SK-N-SH treated with all-trans-retinoic acid at 6 μM for 48 hours (cell line): ENCODE results near the gene TMEM100.

ENCODE experiments used
- ATAC-seq: fragments of 200-7000 bp; cut with Tn5 transposase; 3 replicates; pipeline ENCODE4 v1.9.1; 2020; ENCODE audit warnings: mild to moderate bottlenecking, moderate library complexity
- ARNTL ChIP-seq: fragments of 450-650 bp; formaldehyde crosslinking; IDR thresholded peaks from 2 replicates; pipeline ENCODE4 v1.5.0; 2020; ENCODE audit warnings: low read depth, mild to moderate bottlenecking, moderate library complexity, borderline replicate concordance
- BACH2 ChIP-seq: fragments of 250-450 bp; sonication (Bioruptor Pico); IDR thresholded peaks from 2 replicates; pipeline ENCODE4 v1.9.0; 2021; ENCODE audit warnings: mild to moderate bottlenecking, borderline replicate concordance
- CSDC2 ChIP-seq: fragments of 250-450 bp; sonication (Bioruptor Pico); IDR thresholded peaks from 2 replicates; pipeline ENCODE4 v1.5.0; 2020; ENCODE audit warnings: mild to moderate bottlenecking, moderate library complexity
- ESRRG ChIP-seq: fragments of 250-450 bp; sonication (Bioruptor Pico); IDR thresholded peaks from 2 replicates; pipeline ENCODE4 v1.6.1; 2021; ENCODE audit warnings: mild to moderate bottlenecking
- GLIS3 ChIP-seq: fragments of 250-450 bp; sonication (Bioruptor Pico); IDR thresholded peaks from 2 replicates; pipeline ENCODE4 v1.5.0; 2020; ENCODE audit warnings: mild to moderate bottlenecking, moderate library complexity
- ISL1 ChIP-seq: fragments of 250-450 bp; sonication (Bioruptor Pico); IDR thresholded peaks from 2 replicates; pipeline ENCODE4 v2.1.2; 2022; ENCODE audit warnings: mild to moderate bottlenecking, moderate library complexity
- OSR1 ChIP-seq: fragments of 250-450 bp; sonication (Bioruptor Pico); IDR thresholded peaks from 2 replicates; pipeline ENCODE4 v1.8.0; 2022; ENCODE audit warnings: moderate library complexity, mild to moderate bottlenecking, inconsistent platforms
- PPARA ChIP-seq: fragments of 250-450 bp; sonication (Bioruptor Pico); IDR thresholded peaks from 2 replicates; pipeline ENCODE4 v1.5.0; 2020; ENCODE audit warnings: mild to moderate bottlenecking, borderline replicate concordance
- SNAI2 ChIP-seq: fragments of 250-450 bp; sonication (Bioruptor Pico); IDR thresholded peaks from 2 replicates; pipeline ENCODE4 v1.5.0; 2020; ENCODE audit warnings: mild to moderate bottlenecking, moderate library complexity
- TCF4 ChIP-seq: fragments of 250-450 bp; sonication (Bioruptor Pico); IDR thresholded peaks from 2 replicates; pipeline ENCODE4 v1.8.0; 2021; ENCODE audit warnings: mild to moderate bottlenecking, moderate library complexity, borderline replicate concordance
- TOX ChIP-seq: fragments of 250-450 bp; sonication (Bioruptor Pico); IDR thresholded peaks from 2 replicates; pipeline ENCODE4 v1.8.0; 2021; ENCODE audit warnings: mild to moderate bottlenecking, moderate library complexity, borderline replicate concordance
- ZC3H10 ChIP-seq: fragments of 250-450 bp; sonication (Bioruptor Pico); IDR thresholded peaks from 2 replicates; pipeline ENCODE4 v1.5.1; 2021; ENCODE audit warnings: mild to moderate bottlenecking, moderate library complexity
- ZFP3 ChIP-seq: fragments of 250-450 bp; sonication (Bioruptor Pico); IDR thresholded peaks from 2 replicates; pipeline ENCODE4 v1.5.0; 2020; ENCODE audit warnings: mild to moderate bottlenecking, moderate library complexity
- ZFP30 ChIP-seq: fragments of 450-650 bp; formaldehyde crosslinking; IDR thresholded peaks from 2 replicates; pipeline ENCODE4 v1.5.0; 2022; ENCODE audit warnings: mild to moderate bottlenecking, moderate library complexity
- ZNF565 ChIP-seq: fragments of 450-650 bp; formaldehyde crosslinking; conservative IDR thresholded peaks from 2 replicates; pipeline ENCODE4 v1.5.0; 2020; ENCODE audit warnings: low read depth, mild to moderate bottlenecking, moderate library complexity
- TF ChIP-seq, protein P1 (sequence below): fragments of 250-450 bp; sonication (Bioruptor Pico); IDR thresholded peaks from 2 replicates; pipeline ENCODE4 v1.5.0; 2020; ENCODE audit warnings: mild to moderate bottlenecking, moderate library complexity
- TF ChIP-seq, protein P2 (sequence below): fragments of 250-450 bp; sonication (Bioruptor Pico); IDR thresholded peaks from 2 replicates; pipeline ENCODE4 v1.5.1; 2020; ENCODE audit warnings: low read depth, mild to moderate bottlenecking, moderate library complexity
- TF ChIP-seq, protein P3 (sequence below): fragments of 250-450 bp; sonication (Bioruptor Pico); IDR thresholded peaks from 2 replicates; pipeline ENCODE4 v1.8.0; 2021; ENCODE audit warnings: low read depth, mild to moderate bottlenecking, moderate library complexity, borderline replicate concordance
- TF ChIP-seq, protein P4 (sequence below): fragments of 250-450 bp; sonication (Bioruptor Pico); IDR thresholded peaks from 2 replicates; pipeline ENCODE4 v1.8.0; 2020; ENCODE audit warnings: mild to moderate bottlenecking, moderate library complexity, borderline replicate concordance

Gene TMEM100

GRCh38 chr17:55727275-55727674 is 4.6 kb upstream of the TMEM100 start:
- TF ChIP-seq ZFP30 (CRISPR knock-in tag) = no peak
- TF ChIP-seq, protein P1, sequence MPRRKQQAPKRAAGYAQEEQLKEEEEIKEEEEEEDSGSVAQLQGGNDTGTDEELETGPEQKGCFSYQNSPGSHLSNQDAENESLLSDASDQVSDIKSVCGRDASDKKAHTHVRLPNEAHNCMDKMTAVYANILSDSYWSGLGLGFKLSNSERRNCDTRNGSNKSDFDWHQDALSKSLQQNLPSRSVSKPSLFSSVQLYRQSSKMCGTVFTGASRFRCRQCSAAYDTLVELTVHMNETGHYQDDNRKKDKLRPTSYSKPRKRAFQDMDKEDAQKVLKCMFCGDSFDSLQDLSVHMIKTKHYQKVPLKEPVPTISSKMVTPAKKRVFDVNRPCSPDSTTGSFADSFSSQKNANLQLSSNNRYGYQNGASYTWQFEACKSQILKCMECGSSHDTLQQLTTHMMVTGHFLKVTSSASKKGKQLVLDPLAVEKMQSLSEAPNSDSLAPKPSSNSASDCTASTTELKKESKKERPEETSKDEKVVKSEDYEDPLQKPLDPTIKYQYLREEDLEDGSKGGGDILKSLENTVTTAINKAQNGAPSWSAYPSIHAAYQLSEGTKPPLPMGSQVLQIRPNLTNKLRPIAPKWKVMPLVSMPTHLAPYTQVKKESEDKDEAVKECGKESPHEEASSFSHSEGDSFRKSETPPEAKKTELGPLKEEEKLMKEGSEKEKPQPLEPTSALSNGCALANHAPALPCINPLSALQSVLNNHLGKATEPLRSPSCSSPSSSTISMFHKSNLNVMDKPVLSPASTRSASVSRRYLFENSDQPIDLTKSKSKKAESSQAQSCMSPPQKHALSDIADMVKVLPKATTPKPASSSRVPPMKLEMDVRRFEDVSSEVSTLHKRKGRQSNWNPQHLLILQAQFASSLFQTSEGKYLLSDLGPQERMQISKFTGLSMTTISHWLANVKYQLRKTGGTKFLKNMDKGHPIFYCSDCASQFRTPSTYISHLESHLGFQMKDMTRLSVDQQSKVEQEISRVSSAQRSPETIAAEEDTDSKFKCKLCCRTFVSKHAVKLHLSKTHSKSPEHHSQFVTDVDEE = no peak
- TF ChIP-seq CSDC2 (CRISPR knock-in tag) = no peak
- TF ChIP-seq, protein P2, sequence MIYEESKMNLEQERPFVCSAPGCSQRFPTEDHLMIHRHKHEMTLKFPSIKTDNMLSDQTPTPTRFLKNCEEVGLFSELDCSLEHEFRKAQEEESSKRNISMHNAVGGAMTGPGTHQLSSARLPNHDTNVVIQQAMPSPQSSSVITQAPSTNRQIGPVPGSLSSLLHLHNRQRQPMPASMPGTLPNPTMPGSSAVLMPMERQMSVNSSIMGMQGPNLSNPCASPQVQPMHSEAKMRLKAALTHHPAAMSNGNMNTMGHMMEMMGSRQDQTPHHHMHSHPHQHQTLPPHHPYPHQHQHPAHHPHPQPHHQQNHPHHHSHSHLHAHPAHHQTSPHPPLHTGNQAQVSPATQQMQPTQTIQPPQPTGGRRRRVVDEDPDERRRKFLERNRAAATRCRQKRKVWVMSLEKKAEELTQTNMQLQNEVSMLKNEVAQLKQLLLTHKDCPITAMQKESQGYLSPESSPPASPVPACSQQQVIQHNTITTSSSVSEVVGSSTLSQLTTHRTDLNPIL (CRISPR knock-in tag) = no peak
- no peak for TF ChIP-seq PPARA (CRISPR knock-in tag)
- TF ChIP-seq, protein P3, sequence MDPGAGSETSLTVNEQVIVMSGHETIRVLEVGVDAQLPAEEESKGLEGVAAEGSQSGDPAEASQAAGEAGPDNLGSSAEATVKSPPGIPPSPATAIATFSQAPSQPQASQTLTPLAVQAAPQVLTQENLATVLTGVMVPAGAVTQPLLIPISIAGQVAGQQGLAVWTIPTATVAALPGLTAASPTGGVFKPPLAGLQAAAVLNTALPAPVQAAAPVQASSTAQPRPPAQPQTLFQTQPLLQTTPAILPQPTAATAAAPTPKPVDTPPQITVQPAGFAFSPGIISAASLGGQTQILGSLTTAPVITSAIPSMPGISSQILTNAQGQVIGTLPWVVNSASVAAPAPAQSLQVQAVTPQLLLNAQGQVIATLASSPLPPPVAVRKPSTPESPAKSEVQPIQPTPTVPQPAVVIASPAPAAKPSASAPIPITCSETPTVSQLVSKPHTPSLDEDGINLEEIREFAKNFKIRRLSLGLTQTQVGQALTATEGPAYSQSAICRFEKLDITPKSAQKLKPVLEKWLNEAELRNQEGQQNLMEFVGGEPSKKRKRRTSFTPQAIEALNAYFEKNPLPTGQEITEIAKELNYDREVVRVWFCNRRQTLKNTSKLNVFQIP (CRISPR knock-in tag) = no peak
- ATAC-seq = no peak

DNA sequence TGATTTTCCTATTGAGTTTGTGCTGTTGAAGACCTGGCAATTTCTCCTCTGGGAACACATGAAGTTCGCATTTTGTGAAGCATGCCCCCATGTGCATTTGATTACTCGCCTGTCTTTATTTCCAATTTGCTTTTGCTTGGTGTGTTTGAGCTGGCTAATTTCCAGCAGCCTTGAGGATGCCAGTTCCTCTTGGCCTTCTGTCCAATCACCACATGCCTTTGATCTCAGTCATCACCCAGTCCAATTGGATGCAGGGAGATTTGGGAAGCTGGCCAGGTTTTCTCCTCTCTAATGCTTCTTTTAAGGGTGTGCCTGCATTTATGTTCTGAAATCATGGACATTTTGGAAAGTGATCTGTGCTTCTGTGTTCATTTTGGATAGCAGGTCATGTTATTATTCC is 3.8 kb upstream of the TMEM100 start:
- peak; percentile 64 for ATAC-seq
- TF ChIP-seq ZC3H10 (no peak), ZFP30 (CRISPR knock-in tag) (no peak), GLIS3 (CRISPR knock-in tag) (no peak), TCF4 (CRISPR knock-in tag) (peak; percentile 69; the same call in 1 of the 2 replicates)
- TF ChIP-seq, protein P3 (CRISPR knock-in tag) = no peak

GRCh38 chr17:55723488-55723848 is 804 bp upstream of the TMEM100 start:
- no peak for ATAC-seq
- TF ChIP-seq GLIS3 (CRISPR knock-in tag) (no peak), ARNTL (CRISPR knock-in tag) (no peak), ZFP3 (CRISPR knock-in tag) (no peak), ZFP30 (CRISPR knock-in tag) (no peak), TOX (CRISPR knock-in tag) (no peak), ESRRG (CRISPR knock-in tag) (no peak), ZC3H10 (no peak), CSDC2 (CRISPR knock-in tag) (no peak), OSR1 (CRISPR knock-in tag) (no peak), TCF4 (CRISPR knock-in tag) (no peak), SNAI2 (no peak), ISL1 (CRISPR knock-in tag) (no peak), BACH2 (CRISPR knock-in tag) (no peak), ZNF565 (CRISPR knock-in tag) (no peak)
- TF ChIP-seq, protein P3 (CRISPR knock-in tag) = no peak
- TF ChIP-seq, protein P4, sequence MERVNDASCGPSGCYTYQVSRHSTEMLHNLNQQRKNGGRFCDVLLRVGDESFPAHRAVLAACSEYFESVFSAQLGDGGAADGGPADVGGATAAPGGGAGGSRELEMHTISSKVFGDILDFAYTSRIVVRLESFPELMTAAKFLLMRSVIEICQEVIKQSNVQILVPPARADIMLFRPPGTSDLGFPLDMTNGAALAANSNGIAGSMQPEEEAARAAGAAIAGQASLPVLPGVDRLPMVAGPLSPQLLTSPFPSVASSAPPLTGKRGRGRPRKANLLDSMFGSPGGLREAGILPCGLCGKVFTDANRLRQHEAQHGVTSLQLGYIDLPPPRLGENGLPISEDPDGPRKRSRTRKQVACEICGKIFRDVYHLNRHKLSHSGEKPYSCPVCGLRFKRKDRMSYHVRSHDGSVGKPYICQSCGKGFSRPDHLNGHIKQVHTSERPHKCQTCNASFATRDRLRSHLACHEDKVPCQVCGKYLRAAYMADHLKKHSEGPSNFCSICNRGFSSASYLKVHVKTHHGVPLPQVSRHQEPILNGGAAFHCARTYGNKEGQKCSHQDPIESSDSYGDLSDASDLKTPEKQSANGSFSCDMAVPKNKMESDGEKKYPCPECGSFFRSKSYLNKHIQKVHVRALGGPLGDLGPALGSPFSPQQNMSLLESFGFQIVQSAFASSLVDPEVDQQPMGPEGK (CRISPR knock-in tag) = no peak
- TF ChIP-seq, protein P1 = no peak
